GM19397 (cell line): ENCODE data around the gene KLF18.
"Not testable (repeated sequence)": the region's sequence is repeated elsewhere in the genome, so short reads cannot be mapped to it uniquely, and the experiment has no call there.

Experiments
- ATAC-seq: cut with Tn5 transposase; IDR thresholded peaks from one replicate; pipeline ENCODE4 v1.9.1; 2021; ENCODE audit warnings: mild to moderate bottlenecking, moderate library complexity; ENCODE audit not compliant: unreplicated experiment

The KLF18 gene

GRCh38 chr1:44120398-44120949, 21.0 kb downstream of the KLF18 start:
- ATAC-seq = no peak

GRCh38 chr1:44119525-44119924, 21.9 kb downstream of the KLF18 start:
- ATAC-seq = no peak

GRCh38 chr1:44118682-44119081, 22.7 kb downstream of the KLF18 start, which contains the start of gene KLF17:
TSS of gene KLF17 (plus strand) at chr1:44118821. CDS start at chr1:44118908, 87 bp downstream.
- ATAC-seq = no peak

DNA sequence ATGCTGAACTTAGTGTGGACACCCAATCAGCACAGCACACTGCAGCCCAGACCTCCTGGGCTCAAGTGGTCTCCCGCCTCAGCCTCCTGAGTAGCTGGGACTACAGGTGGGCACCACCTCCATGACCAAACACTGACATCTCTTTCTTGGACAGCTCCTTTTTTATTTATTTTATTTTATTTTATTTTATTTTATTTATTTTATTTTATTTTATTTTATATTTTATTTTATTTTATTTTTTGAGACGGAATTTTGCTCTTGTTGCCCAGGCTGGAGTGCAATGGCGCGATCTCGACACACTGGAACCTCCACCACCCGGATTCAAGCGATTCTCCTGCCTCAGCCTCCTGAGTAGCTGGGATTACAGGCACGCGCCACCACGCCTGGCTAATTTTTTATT, 24.2 kb downstream of the KLF18 start:
- not testable (repeated sequence) for ATAC-seq

GRCh38 chr1:44114098-44114497, 27.3 kb downstream of the KLF18 start:
- ATAC-seq = no peak

- no peak for ATAC-seq
These were observed 28.3 kb downstream of the KLF18 start for GRCh38 chr1:44113095-44113609.

- no peak for ATAC-seq
These were observed 28.9 kb downstream of the KLF18 start for GRCh38 chr1:44112486-44112885.

- ATAC-seq = no peak
These were observed 29.6 kb downstream of the KLF18 start for GRCh38 chr1:44111861-44112260.

DNA sequence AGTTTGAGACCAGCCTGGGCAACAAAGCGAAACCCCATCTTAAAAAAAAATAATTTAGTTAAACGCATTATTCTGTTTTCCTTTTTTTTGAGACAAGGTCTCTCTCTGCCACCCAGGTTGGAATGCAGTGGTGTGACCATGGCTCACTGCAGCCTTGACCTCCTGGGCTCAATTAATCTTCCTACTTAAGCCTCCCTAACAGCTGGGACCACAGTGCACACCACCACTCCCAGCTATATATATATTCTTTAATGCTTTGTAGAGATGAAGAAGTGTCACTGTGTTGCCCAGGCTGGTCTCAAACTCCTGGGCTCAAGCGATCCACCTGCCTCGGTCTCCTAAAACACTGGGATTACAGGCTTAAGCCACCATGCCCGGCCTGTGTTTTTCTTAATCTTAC, 30.5 kb downstream of the KLF18 start:
- no peak for ATAC-seq

- no peak for ATAC-seq
These were observed 32.5 kb downstream of the KLF18 start for GRCh38 chr1:44108971-44109370.

DNA sequence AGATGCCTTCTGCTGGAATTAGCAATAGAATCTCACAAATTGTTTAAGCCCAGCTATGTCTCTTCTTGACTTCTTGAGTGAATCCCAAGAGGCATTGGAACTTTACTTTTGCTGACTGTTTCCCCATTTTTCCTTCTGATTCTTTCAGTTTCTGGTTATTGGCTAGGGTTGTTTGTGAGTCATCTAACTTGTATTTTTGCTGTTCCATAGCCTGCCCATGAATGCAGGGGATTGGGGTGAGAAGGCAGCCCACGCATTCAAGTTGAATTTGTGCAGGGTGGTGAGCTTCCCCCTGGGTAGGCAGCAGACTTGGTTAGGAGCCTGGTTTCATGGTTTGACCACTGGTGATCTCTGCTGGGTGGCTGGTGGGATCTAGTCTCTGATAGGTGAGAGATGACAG, 33.2 kb downstream of the KLF18 start:
- ATAC-seq = no peak

DNA sequence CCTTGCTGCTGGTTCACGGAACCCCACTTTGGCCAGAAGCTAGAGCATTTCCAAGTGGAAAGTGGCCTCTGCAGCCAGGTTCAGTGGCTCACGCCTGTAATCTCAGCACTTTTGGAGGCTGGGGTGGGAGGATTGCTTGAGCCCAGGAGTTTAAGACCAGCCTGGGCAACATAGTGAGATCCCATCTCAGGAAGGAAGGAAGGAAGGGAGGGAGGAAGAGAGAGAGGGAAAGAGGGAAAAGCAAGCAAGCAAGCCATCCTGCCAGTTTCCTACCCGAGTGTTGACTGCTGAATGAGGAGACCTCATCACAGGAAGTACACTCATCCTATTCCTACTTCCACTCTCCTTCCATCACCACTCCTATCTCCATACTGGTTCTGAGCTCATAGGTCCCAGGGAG, 35.6 kb downstream of the KLF18 start:
- ATAC-seq = no peak

GRCh38 chr1:44103270-44104131, 37.9 kb downstream of the KLF18 start:
- ATAC-seq = no peak

- ATAC-seq = no peak
These were observed 40.1 kb downstream of the KLF18 start for GRCh38 chr1:44101328-44101727.

- no peak for ATAC-seq
These were observed 41.1 kb downstream of the KLF18 start for GRCh38 chr1:44100183-44100868.

DNA sequence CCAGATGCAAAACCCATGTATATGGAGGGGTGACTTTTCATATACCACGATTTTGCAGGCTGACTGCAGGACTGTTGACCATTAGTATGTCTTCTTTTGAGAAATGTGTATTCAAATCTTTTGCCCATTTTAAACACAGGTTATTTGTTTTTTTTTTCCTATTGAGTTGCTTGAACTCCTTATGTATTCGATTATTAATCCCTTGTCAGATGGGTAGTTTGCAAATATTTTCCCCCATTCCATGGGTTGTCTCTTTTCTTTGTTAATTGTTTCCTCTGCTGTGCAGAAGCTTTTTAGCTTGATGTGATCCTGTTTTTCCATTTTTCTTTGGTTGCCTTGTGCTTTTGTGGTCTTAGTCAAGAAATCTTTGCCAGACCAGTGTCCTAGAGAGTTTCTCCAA, 47.4 kb downstream of the KLF18 start:
- no peak for ATAC-seq

DNA sequence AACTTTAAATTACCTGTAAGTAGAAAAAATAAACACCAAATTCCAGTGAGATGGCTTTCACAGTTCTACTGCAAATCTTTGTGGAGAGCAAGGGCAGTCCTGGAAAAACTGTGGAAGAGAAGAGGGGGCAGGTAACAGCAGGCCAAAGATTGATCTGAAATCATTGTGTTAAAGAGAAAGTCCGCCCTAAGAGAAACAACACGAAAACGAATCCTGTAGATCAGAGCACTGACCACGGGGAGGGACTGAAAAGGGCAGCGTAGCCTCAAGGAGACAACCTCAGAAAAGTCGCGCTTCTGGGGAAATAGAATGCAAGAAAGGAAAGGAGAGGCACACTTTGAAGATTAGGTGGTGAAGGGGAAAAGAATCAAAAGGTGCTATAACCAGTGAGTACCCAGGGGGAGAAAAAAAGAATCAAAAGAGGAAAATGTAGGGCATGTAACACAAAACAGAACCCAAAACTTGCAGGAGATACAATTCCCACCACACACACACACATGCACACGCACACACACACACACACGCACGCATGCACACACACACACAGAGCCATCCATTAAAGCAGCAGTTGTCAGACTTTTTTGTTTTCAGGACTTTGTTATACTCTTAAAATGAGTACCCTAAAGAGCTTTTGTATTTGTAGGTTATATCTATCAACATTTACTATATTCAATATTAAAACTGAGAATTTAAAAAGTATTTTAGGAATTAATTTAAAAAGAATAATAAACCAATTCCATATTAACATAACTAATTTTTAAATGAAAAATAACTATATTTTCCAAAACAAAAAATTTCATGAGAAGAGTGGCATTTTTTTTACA, 50.8 kb downstream of the KLF18 start:
- ATAC-seq = no peak

- no peak for ATAC-seq
These were observed 51.9 kb downstream of the KLF18 start for GRCh38 chr1:44089371-44090048.
